Lower lobe of right lung (tissue), 2 donors: ENCODE results near the gene EIF2AK2. TPM values are rescaled to one million over a fixed set of nuclear protein-coding genes. Genes with fewer than 3 reads are reported as not detected.

ENCODE experiments used
- ATAC-seq, 2 donors: fragments of 200-7000 bp; cut with Tn5 transposase; one replicate each; pipeline ENCODE4 v1.9.1; 2020 to 2022; ENCODE audit warnings: mild to moderate bottlenecking in 2 of 2, moderate library complexity in 2 of 2
- DNase-seq: peaks from one replicate; pipeline ENCODE4 v3.0.0-alpha.2; 2020
- H3K27ac ChIP-seq: fragments of 200-600 bp; one replicate; pipeline ENCODE4 v1.8.0; 2022
- H3K27me3 ChIP-seq: fragments of 200-600 bp; one replicate; pipeline ENCODE4 v1.8.0; 2022; ENCODE audit warnings: low read depth
- H3K36me3 ChIP-seq: fragments of 200-600 bp; one replicate; pipeline ENCODE4 v1.8.0; 2022; ENCODE audit warnings: mild to moderate bottlenecking
- H3K4me1 ChIP-seq: fragments of 200-600 bp; one replicate; pipeline ENCODE4 v1.8.0; 2022
- H3K4me3 ChIP-seq: fragments of 200-600 bp; one replicate; pipeline ENCODE4 v1.8.0; 2022; ENCODE audit warnings: mild to moderate bottlenecking
- H3K9me3 ChIP-seq: fragments of 200-600 bp; one replicate; pipeline ENCODE4 v1.8.0; 2022
- CTCF ChIP-seq: fragments of 200-600 bp; IDR thresholded peaks from one replicate; pipeline ENCODE4 v1.8.0; 2022; ENCODE audit warnings: antibody characterized with exemption, mild to moderate bottlenecking
- intact Hi-C: fragments of 100-400 bp; cut with DNase I; formaldehyde crosslinking; loops from one replicate; pipeline ENCODE4 v1.11.0; 2022
- total RNA-seq: library from RNA; stranded (reverse); fragmentation: NEBNext Ultra II Directional; extraction: Animal tissue kit (Norgen Biotek cat#: 25700); gene quantifications from one replicate; pipeline ENCODE4 v1.2.1, GENCODE V29; 2021
- donor health status: DM: no; HTN: yes; CAD: no; lungs with severe emphysema.

The EIF2AK2 gene
- total RNA-seq, 1 donor from 2014 or later: 69.2 TPM

DNA sequence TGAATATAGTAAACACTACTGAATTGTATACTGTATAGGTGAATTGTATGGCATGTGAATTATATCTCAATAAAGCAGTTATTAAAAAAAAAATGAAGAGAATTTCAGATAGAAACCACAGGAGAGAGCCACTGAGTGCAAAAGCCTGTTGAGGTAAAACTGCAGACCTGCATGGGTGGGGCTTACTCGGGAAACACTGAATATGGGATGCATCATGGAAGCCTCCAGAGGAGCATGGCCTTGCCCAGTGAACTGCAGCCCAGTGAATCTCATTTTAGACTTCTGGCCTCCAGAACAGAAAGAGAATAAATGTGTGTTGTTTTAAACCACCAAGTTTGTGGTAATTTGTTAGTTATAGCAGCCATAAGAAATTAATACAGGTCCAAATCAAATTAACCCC, 56.7 kb downstream of the EIF2AK2 start:
- Histone ChIP-seq H3K27ac (no peak overlapping the region), H3K36me3 (peaks cover 77% of the 10 kb centered on the region), H3K27me3 (no peaks in the 10 kb centered on the region), H3K9me3 (no peaks in the 10 kb centered on the region), H3K4me3 (no peak overlapping the region), H3K4me1 (no peaks in the 10 kb centered on the region)
- ATAC-seq (no peak), DNase-seq (no peak)
- intact Hi-C loops: no loop called here
- TF ChIP-seq CTCF: no peak

DNA sequence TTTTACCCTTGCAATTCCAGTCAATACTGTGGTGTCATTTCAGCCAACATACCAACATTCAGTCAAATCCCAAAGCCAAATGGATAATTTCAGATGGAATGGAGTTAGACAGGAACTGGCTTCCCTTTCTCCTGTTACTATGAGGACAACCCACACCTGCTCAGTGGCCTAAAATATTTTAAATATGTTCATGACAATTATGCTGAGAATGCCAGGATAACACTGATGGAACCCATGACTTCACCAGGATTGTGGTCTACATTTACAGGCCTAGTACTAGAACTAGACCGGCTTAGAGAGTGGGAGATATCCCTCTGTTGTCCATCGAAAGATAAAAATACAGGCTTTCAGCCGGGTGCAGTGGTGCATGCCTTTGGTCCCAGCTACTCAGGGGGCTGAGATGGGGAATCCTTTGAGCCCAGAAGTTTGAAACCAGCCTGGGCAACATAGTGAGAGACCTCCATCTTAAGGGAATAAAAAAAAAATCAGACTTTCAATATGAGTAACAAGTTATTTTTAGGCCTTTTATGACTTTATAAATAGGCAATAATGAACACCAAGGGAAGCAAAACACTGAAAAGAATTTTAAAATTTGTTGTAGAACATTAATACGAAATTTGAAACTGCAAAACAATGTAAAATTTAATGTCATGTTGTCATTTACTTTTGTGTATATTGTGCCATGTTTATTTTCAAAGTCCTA, 58.2 kb downstream of the EIF2AK2 start:
- intact Hi-C loops: no loop called here
- TF ChIP-seq CTCF: no peak
- peaks cover 78% of the 10 kb centered on the region for H3K36me3 ChIP-seq
- H3K9me3 ChIP-seq: no peaks in the 10 kb centered on the region
- no peaks in the 10 kb centered on the region for H3K4me1 ChIP-seq
- H3K27ac ChIP-seq: no peak overlapping the region
- H3K27me3 ChIP-seq: no peaks in the 10 kb centered on the region
- ATAC-seq: no peak
- no peak for DNase-seq
- no peak overlapping the region for H3K4me3 ChIP-seq

- Histone ChIP-seq H3K9me3 (no peaks in the 10 kb centered on the region), H3K27me3 (no peaks in the 10 kb centered on the region), H3K4me1 (no peaks in the 10 kb centered on the region), H3K4me3 (no peak overlapping the region), H3K36me3 (peaks cover 84% of the 10 kb centered on the region), H3K27ac (no peak overlapping the region)
- no peak for TF ChIP-seq CTCF
- intact Hi-C loops: no loop called here
- ATAC-seq: no peak
- no peak for DNase-seq
Observed at GRCh38 chr2:37096568-37096967, 60.2 kb downstream of the EIF2AK2 start.

DNA sequence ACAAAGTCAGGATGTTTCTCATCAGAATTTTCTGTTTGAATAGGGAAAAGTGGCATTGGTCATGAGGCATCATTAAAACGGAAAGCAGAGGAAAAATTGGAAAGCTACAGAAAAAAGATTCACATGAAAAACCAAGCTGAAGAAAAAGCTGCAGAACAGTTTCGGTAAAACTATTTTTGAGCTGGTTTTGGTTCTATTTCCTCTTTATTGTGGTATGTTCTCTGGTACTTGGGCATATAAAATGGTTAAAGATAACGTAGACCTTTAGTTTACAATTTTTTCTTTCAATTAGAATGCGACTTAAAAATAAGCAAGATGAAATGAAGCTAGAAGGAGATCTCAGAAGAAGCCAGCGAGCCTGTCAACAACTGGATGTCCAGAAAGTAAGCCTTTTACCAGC, 64.9 kb downstream of the EIF2AK2 start:
- no peak for TF ChIP-seq CTCF
- intact Hi-C loops: no loop called here
- no peaks in the 10 kb centered on the region for H3K9me3 ChIP-seq
- no peaks in the 10 kb centered on the region for H3K27me3 ChIP-seq
- DNase-seq: no peak
- H3K36me3 ChIP-seq: peaks cover 85% of the 10 kb centered on the region
- no peaks in the 10 kb centered on the region for H3K4me1 ChIP-seq
- no peak for ATAC-seq
- H3K27ac ChIP-seq: no peak overlapping the region
- H3K4me3 ChIP-seq: no peak overlapping the region

DNA sequence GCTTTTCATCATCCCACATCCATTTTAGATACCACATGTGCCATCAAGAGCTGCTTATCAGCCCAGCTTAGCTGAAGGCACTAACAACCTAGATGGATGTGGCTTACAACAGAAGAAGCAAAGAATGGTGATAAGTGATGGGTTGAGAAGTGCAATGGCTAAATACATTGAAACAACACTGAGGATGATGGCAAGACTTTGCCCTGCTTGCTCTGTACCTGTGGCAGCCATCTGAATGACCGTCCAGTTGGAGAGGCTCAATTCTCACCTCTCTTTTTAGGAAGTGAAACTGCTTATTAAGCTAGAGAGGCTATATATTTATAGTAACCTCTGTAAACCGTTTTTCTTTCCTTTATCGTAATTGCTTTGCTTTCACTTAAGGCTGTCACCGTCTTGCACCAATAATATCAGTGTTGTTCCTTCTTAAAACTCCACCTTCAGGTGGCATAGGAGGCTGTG, 66.7 kb downstream of the EIF2AK2 start:
- ATAC-seq (no peak), DNase-seq (no peak)
- Histone ChIP-seq H3K36me3 (peaks cover 67% of the 10 kb centered on the region), H3K4me1 (peaks cover 10% of the 10 kb centered on the region), H3K4me3 (no peak overlapping the region), H3K9me3 (no peaks in the 10 kb centered on the region), H3K27me3 (no peaks in the 10 kb centered on the region), H3K27ac (no peak overlapping the region)
- TF ChIP-seq CTCF: no peak
- intact Hi-C loops: no loop called here
